ENCODE measurements around the gene NEK7.

DNA sequence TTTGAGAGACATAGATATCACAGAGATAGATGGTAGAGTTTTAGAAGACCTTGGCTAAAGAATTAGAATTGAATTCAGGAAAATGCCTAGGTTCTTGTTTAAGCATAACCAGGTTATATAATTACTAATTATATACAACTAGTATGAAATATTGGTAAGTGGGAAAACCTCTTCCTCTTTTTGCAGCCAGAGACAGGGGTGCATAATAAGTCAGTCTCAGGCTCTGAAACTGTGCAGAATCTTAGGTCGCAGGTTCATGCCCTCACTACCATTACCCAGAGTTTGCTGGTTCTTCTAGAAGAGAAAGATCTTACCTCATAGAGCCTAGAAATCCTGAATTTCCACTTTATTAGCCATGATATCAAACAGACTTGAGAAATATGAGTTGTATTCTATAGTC lies 183.3 kb downstream of the NEK7 start:
- TF ChIP-seq POLR2A (IDR thresholded peaks at IDR 0.05; ENCODE audit: low read length): no peak
- TF ChIP-seq GATA1 (IDR thresholded peaks at IDR 0.05; ENCODE audit: low read depth, low read length): no peak
